ENCODE results near the gene SLC11A2.
"Not testable (repeated sequence)": the region's sequence is repeated elsewhere in the genome, so short reads cannot be mapped to it uniquely, and the experiment has no call there.

SLC11A2 gene

GRCh38 chr12:50955288-50955687, 70.9 kb downstream of the SLC11A2 start:
- TF ChIP-seq CTCF (IDR thresholded peaks at IDR 0.05; ENCODE audit: low read depth, low read length), result no peak
- Histone ChIP-seq H3K27me3 (ENCODE audit: low read depth, low read length) (no peaks in the 10 kb centered on the region), H2AFZ (ENCODE audit: low read depth, low read length) (no peak overlapping the region), H3K9ac (ENCODE audit: low read length) (no peak overlapping the region), H3K4me2 (ENCODE audit: low read length) (no peak overlapping the region), H3K79me2 (ENCODE audit: low read length) (no peaks in the 10 kb centered on the region), H3K27ac (ENCODE audit: low read length) (no peak overlapping the region), H3K36me3 (replicated peaks; ENCODE audit: low read depth, low read length) (no peaks in the 10 kb centered on the region), H3K4me1 (ENCODE audit: low read length) (no peaks in the 10 kb centered on the region), H3K9me3 (ENCODE audit: insufficient read depth, low read length) (no peaks in the 10 kb centered on the region), H3K4me3 (ENCODE audit: low read length) (no peak overlapping the region), H4K20me1 (ENCODE audit: insufficient read depth, low read length) (no peaks in the 10 kb centered on the region)

- H3K79me2 ChIP-seq (ENCODE audit: low read length); H3K27me3 ChIP-seq (ENCODE audit: low read depth, low read length); H3K27ac ChIP-seq (ENCODE audit: low read length); H4K20me1 ChIP-seq (ENCODE audit: insufficient read depth, low read length); H2AFZ ChIP-seq (ENCODE audit: low read depth, low read length); H3K9me3 ChIP-seq (ENCODE audit: insufficient read depth, low read length); H3K4me3 ChIP-seq (ENCODE audit: low read length); H3K9ac ChIP-seq (ENCODE audit: low read length); H3K4me1 ChIP-seq (ENCODE audit: low read length); H3K36me3 ChIP-seq (replicated peaks; ENCODE audit: low read depth, low read length); H3K4me2 ChIP-seq (ENCODE audit: low read length): not testable (repeated sequence)
Measured at GRCh38 chr12:50954789-50955188, 71.4 kb downstream of the SLC11A2 start.

GRCh38 chr12:50953047-50953446, 73.1 kb downstream of the SLC11A2 start:
- Histone ChIP-seq H3K79me2 (ENCODE audit: low read length) (no peaks in the 10 kb centered on the region), H3K4me2 (ENCODE audit: low read length) (no peak overlapping the region), H3K4me1 (ENCODE audit: low read length) (no peaks in the 10 kb centered on the region), H4K20me1 (ENCODE audit: insufficient read depth, low read length) (no peaks in the 10 kb centered on the region), H2AFZ (ENCODE audit: low read depth, low read length) (no peak overlapping the region), H3K4me3 (ENCODE audit: low read length) (no peak overlapping the region), H3K9me3 (ENCODE audit: insufficient read depth, low read length) (no peaks in the 10 kb centered on the region), H3K9ac (ENCODE audit: low read length) (no peak overlapping the region), H3K36me3 (replicated peaks; ENCODE audit: low read depth, low read length) (no peaks in the 10 kb centered on the region), H3K27ac (ENCODE audit: low read length) (no peak overlapping the region), H3K27me3 (ENCODE audit: low read depth, low read length) (no peaks in the 10 kb centered on the region)
- no peak for TF ChIP-seq EZH2phosphoT487 (IDR thresholded peaks at IDR 0.05; ENCODE audit: low read depth)
- no peak for TF ChIP-seq CTCF (IDR thresholded peaks at IDR 0.05; ENCODE audit: low read depth, low read length)

DNA sequence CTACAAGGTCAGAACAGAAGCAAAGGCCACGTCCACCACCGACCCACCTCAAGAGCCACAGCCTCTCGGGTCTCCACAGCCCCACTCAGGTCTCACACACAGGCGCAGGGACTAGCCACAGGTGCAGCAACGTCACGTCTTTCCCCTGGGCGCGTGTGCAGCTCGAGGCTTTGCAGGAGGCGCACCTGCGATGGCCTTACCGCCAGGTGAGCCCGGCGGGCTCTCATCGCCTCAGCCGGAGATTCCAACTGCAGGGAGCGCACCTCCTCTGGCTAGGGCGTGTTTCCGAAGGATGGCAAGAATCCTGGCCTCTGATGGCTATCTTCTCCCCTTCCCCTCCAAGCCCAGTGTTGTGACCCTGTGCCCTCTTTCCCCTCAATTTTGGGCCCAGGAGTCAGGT, 73.7 kb downstream of the SLC11A2 start, which contains the start of gene HIGD1C:
HIGD1C (plus strand) TSS at position 35 of the 400 bp plus-strand sequence. CDS start 1,455 bp downstream, outside the sequence.
- Histone ChIP-seq H3K4me1 (ENCODE audit: low read length) (no peaks in the 10 kb centered on the region), H2AFZ (ENCODE audit: low read depth, low read length) (no peak within 1 kb of the TSS), H3K79me2 (ENCODE audit: low read length) (no peaks in the 10 kb centered on the region), H3K4me3 (ENCODE audit: low read length) (no peak within 1 kb of the TSS), H3K36me3 (replicated peaks; ENCODE audit: low read depth, low read length) (no peaks in the 10 kb centered on the region), H3K27ac (ENCODE audit: low read length) (no peak within 1 kb of the TSS), H4K20me1 (ENCODE audit: insufficient read depth, low read length) (no peaks in the 10 kb centered on the region), H3K4me2 (ENCODE audit: low read length) (no peak within 1 kb of the TSS), H3K27me3 (ENCODE audit: low read depth, low read length) (no peaks in the 10 kb centered on the region), H3K9me3 (ENCODE audit: insufficient read depth, low read length) (no peaks in the 10 kb centered on the region), H3K9ac (ENCODE audit: low read length) (no peak within 1 kb of the TSS)
- no peak for TF ChIP-seq EZH2phosphoT487 (IDR thresholded peaks at IDR 0.05; ENCODE audit: low read depth)
- TF ChIP-seq CTCF (IDR thresholded peaks at IDR 0.05; ENCODE audit: low read depth, low read length), result no peak

DNA sequence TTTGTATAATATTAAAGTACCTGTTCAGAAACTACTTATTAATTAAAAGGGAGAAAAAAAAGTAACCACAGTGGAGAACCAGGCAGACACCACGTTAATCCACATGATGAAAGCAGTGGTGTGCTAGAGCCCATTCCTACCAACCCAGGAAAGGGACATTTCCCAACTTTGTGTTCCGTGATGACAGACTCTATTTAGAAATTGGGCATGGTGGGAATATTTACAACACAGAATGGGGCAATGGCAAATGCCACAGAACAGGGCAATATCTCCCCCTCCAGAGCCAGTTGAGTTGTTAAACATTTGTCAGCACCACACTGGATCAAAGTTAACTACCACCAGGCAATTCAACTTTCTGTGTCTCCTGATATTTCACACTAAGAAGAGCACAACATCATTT, 75.1 kb downstream of the SLC11A2 start:
- no peaks in the 10 kb centered on the region for H3K27me3 ChIP-seq (ENCODE audit: low read depth, low read length)
- H3K36me3 ChIP-seq (replicated peaks; ENCODE audit: low read depth, low read length), result no peaks in the 10 kb centered on the region
- H2AFZ ChIP-seq (ENCODE audit: low read depth, low read length), result no peak overlapping the region
- H3K4me1 ChIP-seq (ENCODE audit: low read length), result no peaks in the 10 kb centered on the region
- TF ChIP-seq EZH2phosphoT487 (IDR thresholded peaks at IDR 0.05; ENCODE audit: low read depth) (no peak), CTCF (IDR thresholded peaks at IDR 0.05; ENCODE audit: low read depth, low read length) (no peak)
- H3K4me3 ChIP-seq (ENCODE audit: low read length), result no peak overlapping the region
- no peaks in the 10 kb centered on the region for H3K9me3 ChIP-seq (ENCODE audit: insufficient read depth, low read length)
- H3K9ac ChIP-seq (ENCODE audit: low read length), result no peak overlapping the region
- H3K4me2 ChIP-seq (ENCODE audit: low read length), result no peak overlapping the region
- no peak overlapping the region for H3K27ac ChIP-seq (ENCODE audit: low read length)
- H4K20me1 ChIP-seq (ENCODE audit: insufficient read depth, low read length), result no peaks in the 10 kb centered on the region
- no peaks in the 10 kb centered on the region for H3K79me2 ChIP-seq (ENCODE audit: low read length)

All from OCI-LY3 (cell line).